ENCODE results near the gene MYT1. TPM values are rescaled to one million over a fixed set of nuclear protein-coding genes. Genes with fewer than 3 reads are reported as not detected.

The MYT1 gene
- total and polyA plus RNA-seq, 2 donors (not counting 1 experiment from before 2014, with no cell fraction given) = not detected

- H3K4me1 ChIP-seq (ENCODE audit: control insufficient read depth, extremely low read depth, insufficient read depth, low read length) = no peaks in the 10 kb centered on the region
- H3K27ac ChIP-seq (ENCODE audit: insufficient read depth, low read length) = no peak overlapping the region
- no peaks in the 10 kb centered on the region for H3K9me3 ChIP-seq (ENCODE audit: control insufficient read depth, insufficient read depth, low read depth, low read length)
- no peaks in the 10 kb centered on the region for H3K79me2 ChIP-seq (ENCODE audit: control insufficient read depth, insufficient read depth, low read length)
- no peak overlapping the region for H3K4me3 ChIP-seq (replicated peaks in 1 of 4; ENCODE audit: control extremely low read depth in 1 of 4, insufficient read depth in 1 of 4, low read depth in 3 of 4, low read length in 4 of 4)
- TF ChIP-seq EZH2 (IDR thresholded peaks at IDR 0.05; ENCODE audit: low read length, missing control alignments) (no peak), CTCF (conservative IDR thresholded peaks at IDR 0.05 in 1 of 2, IDR thresholded peaks at IDR 0.05 in 1 of 2; ENCODE audit: low read depth in 1 of 2, low read length in 2 of 2) (no peak)
- no peak overlapping the region for H3K4me2 ChIP-seq (ENCODE audit: extremely low read depth, insufficient read depth, low read length)
- no peak for DNase-seq (ENCODE audit: low read depth in 2 of 2)
- no peaks in the 10 kb centered on the region for H3K36me3 ChIP-seq (ENCODE audit: control insufficient read depth, insufficient read depth, low read length)
- peaks cover 2% of the 10 kb centered on the region for H3K27me3 ChIP-seq (ENCODE audit: control insufficient read depth, insufficient read depth, low read length)
- no peak overlapping the region for H2AFZ ChIP-seq (ENCODE audit: low read length)
- no peak overlapping the region for H3K9ac ChIP-seq (ENCODE audit: insufficient read depth, low read length)
- no peaks in the 10 kb centered on the region for H4K20me1 ChIP-seq (ENCODE audit: control insufficient read depth, extremely low read depth, insufficient read depth, low read length)
Observed at GRCh38 chr20:64200740-64201139, 36.5 kb downstream of the MYT1 start.

- no peaks in the 10 kb centered on the region for H3K9me3 ChIP-seq (ENCODE audit: control insufficient read depth, insufficient read depth, low read depth, low read length)
- no peak overlapping the region for H3K27ac ChIP-seq (ENCODE audit: insufficient read depth, low read length)
- no peaks in the 10 kb centered on the region for H3K4me1 ChIP-seq (ENCODE audit: control insufficient read depth, extremely low read depth, insufficient read depth, low read length)
- no peak overlapping the region for H3K4me2 ChIP-seq (ENCODE audit: extremely low read depth, insufficient read depth, low read length)
- no peak for TF ChIP-seq EZH2 (IDR thresholded peaks at IDR 0.05; ENCODE audit: low read length, missing control alignments)
- no peak for TF ChIP-seq CTCF (conservative IDR thresholded peaks at IDR 0.05 in 1 of 2, IDR thresholded peaks at IDR 0.05 in 1 of 2; ENCODE audit: low read depth in 1 of 2, low read length in 2 of 2)
- DNase-seq (ENCODE audit: low read depth in 2 of 2) = no peak
- H2AFZ ChIP-seq (ENCODE audit: low read length) = no peak overlapping the region
- H3K79me2 ChIP-seq (ENCODE audit: control insufficient read depth, insufficient read depth, low read length) = no peaks in the 10 kb centered on the region
- no peak overlapping the region for H3K4me3 ChIP-seq (replicated peaks in 1 of 4; ENCODE audit: control extremely low read depth in 1 of 4, insufficient read depth in 1 of 4, low read depth in 3 of 4, low read length in 4 of 4)
- H3K9ac ChIP-seq (ENCODE audit: insufficient read depth, low read length) = no peak overlapping the region
- H3K36me3 ChIP-seq (ENCODE audit: control insufficient read depth, insufficient read depth, low read length) = no peaks in the 10 kb centered on the region
- H4K20me1 ChIP-seq (ENCODE audit: control insufficient read depth, extremely low read depth, insufficient read depth, low read length) = no peaks in the 10 kb centered on the region
- peaks cover 2% of the 10 kb centered on the region for H3K27me3 ChIP-seq (ENCODE audit: control insufficient read depth, insufficient read depth, low read length)
Observed at GRCh38 chr20:64201653-64202052, 37.4 kb downstream of the MYT1 start.

- no peak overlapping the region for H3K4me2 ChIP-seq (ENCODE audit: extremely low read depth, insufficient read depth, low read length)
- H3K27ac ChIP-seq (ENCODE audit: insufficient read depth, low read length) = no peak overlapping the region
- no peaks in the 10 kb centered on the region for H4K20me1 ChIP-seq (ENCODE audit: control insufficient read depth, extremely low read depth, insufficient read depth, low read length)
- H3K27me3 ChIP-seq (ENCODE audit: control insufficient read depth, insufficient read depth, low read length) = peaks cover 2% of the 10 kb centered on the region
- H3K4me1 ChIP-seq (ENCODE audit: control insufficient read depth, extremely low read depth, insufficient read depth, low read length) = no peaks in the 10 kb centered on the region
- H3K4me3 ChIP-seq (replicated peaks in 1 of 4; ENCODE audit: control extremely low read depth in 1 of 4, insufficient read depth in 1 of 4, low read depth in 3 of 4, low read length in 4 of 4) = no peak overlapping the region
- no peak overlapping the region for H2AFZ ChIP-seq (ENCODE audit: low read length)
- H3K36me3 ChIP-seq (ENCODE audit: control insufficient read depth, insufficient read depth, low read length) = no peaks in the 10 kb centered on the region
- no peak overlapping the region for H3K9ac ChIP-seq (ENCODE audit: insufficient read depth, low read length)
- TF ChIP-seq CTCF (conservative IDR thresholded peaks at IDR 0.05 in 1 of 2, IDR thresholded peaks at IDR 0.05 in 1 of 2; ENCODE audit: low read depth in 1 of 2, low read length in 2 of 2) (no peak), EZH2 (IDR thresholded peaks at IDR 0.05; ENCODE audit: low read length, missing control alignments) (no peak)
- no peaks in the 10 kb centered on the region for H3K79me2 ChIP-seq (ENCODE audit: control insufficient read depth, insufficient read depth, low read length)
- no peak for DNase-seq (ENCODE audit: low read depth in 2 of 2)
- H3K9me3 ChIP-seq (ENCODE audit: control insufficient read depth, insufficient read depth, low read depth, low read length) = no peaks in the 10 kb centered on the region
Observed at GRCh38 chr20:64203037-64203777, 39.0 kb downstream of the MYT1 start.
